ENCODE results near the gene SLC10A7.

Gene SLC10A7

DNA sequence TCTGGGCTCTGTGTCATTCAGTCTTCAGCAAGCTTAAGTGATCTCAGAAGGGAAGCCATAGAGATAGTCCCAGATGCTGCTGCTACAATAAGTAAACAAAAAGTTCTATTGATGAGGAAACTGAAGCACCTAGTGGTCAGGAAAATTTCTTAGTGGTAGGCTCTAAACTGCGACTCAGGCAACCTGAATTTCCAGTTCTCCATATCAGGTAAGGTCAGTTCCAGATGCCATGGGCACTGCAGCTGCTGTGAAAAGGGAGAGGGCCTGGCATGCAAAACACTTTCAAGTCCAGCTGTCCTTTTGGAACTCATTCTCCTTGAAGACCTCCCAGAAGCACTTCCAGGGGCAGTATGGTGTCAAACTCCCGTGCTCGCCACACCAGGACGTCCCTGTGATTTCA is 261.2 kb downstream of the SLC10A7 start:
- no peak overlapping the region for H3K27ac ChIP-seq (ENCODE audit: low read depth, low read length)
- H3K9me3 ChIP-seq (ENCODE audit: control insufficient read depth in 1 of 2, low read length in 2 of 2): no peaks in the 10 kb centered on the region
- H3K27me3 ChIP-seq (ENCODE audit: control insufficient read depth in 1 of 2, insufficient read depth in 2 of 2, low read length in 2 of 2): no peaks in the 10 kb centered on the region
- H3K4me3 ChIP-seq (ENCODE audit: low read depth in 1 of 2, low read length in 2 of 2): no peak overlapping the region
- H3K36me3 ChIP-seq (ENCODE audit: control insufficient read depth in 1 of 2, insufficient read depth in 2 of 2, low read length in 2 of 2): peaks cover 0 to 8% of the 10 kb centered on the region in 2 donors
- peaks cover 0 to 5% of the 10 kb centered on the region in 2 donors for H3K4me1 ChIP-seq (ENCODE audit: control insufficient read depth in 1 of 2, insufficient read depth in 2 of 2, low read length in 2 of 2)
- H3K9ac ChIP-seq (ENCODE audit: low read depth in 1 of 2, low read length in 2 of 2): no peak overlapping the region

DNA sequence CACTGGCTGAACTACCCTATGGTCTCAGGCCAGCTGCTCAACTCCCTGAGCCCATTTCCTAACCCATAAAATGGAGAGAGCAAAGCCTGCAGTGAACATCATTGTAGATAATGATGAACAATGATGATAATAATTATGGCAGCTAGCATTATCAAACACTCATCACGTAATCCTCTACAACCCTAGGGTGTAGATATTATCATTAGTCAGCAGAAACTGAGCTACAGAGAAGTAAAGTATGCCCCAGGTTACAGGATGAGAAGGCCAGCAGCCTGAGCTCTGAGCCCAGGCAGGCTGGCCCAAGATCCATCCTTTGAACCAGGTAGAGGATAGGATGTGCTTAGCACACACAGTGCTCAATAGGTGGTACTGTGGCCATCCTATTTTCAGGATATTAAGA is 264.2 kb downstream of the SLC10A7 start:
- no peaks in the 10 kb centered on the region for H3K9me3 ChIP-seq (ENCODE audit: control insufficient read depth in 1 of 2, low read length in 2 of 2)
- H3K27ac ChIP-seq (ENCODE audit: low read depth, low read length): no peak overlapping the region
- H3K4me1 ChIP-seq (ENCODE audit: control insufficient read depth in 1 of 2, insufficient read depth in 2 of 2, low read length in 2 of 2): peaks cover 0 to 5% of the 10 kb centered on the region in 2 donors
- H3K4me3 ChIP-seq (ENCODE audit: low read depth in 1 of 2, low read length in 2 of 2): no peak overlapping the region
- H3K27me3 ChIP-seq (ENCODE audit: control insufficient read depth in 1 of 2, insufficient read depth in 2 of 2, low read length in 2 of 2): no peaks in the 10 kb centered on the region
- H3K9ac ChIP-seq (ENCODE audit: low read depth in 1 of 2, low read length in 2 of 2): no peak overlapping the region
- H3K36me3 ChIP-seq (ENCODE audit: control insufficient read depth in 1 of 2, insufficient read depth in 2 of 2, low read length in 2 of 2): peaks cover 0 to 8% of the 10 kb centered on the region in 2 donors

DNA sequence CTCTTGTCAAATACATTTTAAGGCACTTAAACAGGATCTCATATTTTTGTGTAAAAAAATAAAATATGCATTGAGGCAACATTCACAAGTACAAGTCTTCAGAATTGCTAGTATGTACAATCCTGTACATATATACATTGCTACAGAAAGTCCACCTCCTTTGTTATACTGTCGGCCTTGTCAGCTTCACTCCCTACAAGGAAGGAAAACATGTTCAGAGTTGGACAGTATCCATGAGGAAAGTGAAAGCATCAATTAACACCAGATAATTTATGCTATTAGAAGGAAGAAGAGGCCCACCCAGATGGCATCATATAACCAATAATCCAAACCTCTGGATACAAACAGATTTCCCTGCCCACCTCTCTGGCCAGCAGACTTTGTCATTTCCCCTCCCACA is 265.4 kb downstream of the SLC10A7 start:
- peaks cover 0 to 8% of the 10 kb centered on the region in 2 donors for H3K36me3 ChIP-seq (ENCODE audit: control insufficient read depth in 1 of 2, insufficient read depth in 2 of 2, low read length in 2 of 2)
- no peak overlapping the region for H3K27ac ChIP-seq (ENCODE audit: low read depth, low read length)
- no peak overlapping the region for H3K9ac ChIP-seq (ENCODE audit: low read depth in 1 of 2, low read length in 2 of 2)
- H3K27me3 ChIP-seq (ENCODE audit: control insufficient read depth in 1 of 2, insufficient read depth in 2 of 2, low read length in 2 of 2): no peaks in the 10 kb centered on the region
- H3K4me1 ChIP-seq (ENCODE audit: control insufficient read depth in 1 of 2, insufficient read depth in 2 of 2, low read length in 2 of 2): peaks cover 0 to 5% of the 10 kb centered on the region in 2 donors
- no peaks in the 10 kb centered on the region for H3K9me3 ChIP-seq (ENCODE audit: control insufficient read depth in 1 of 2, low read length in 2 of 2)
- no peak overlapping the region for H3K4me3 ChIP-seq (ENCODE audit: low read depth in 1 of 2, low read length in 2 of 2)

DNA sequence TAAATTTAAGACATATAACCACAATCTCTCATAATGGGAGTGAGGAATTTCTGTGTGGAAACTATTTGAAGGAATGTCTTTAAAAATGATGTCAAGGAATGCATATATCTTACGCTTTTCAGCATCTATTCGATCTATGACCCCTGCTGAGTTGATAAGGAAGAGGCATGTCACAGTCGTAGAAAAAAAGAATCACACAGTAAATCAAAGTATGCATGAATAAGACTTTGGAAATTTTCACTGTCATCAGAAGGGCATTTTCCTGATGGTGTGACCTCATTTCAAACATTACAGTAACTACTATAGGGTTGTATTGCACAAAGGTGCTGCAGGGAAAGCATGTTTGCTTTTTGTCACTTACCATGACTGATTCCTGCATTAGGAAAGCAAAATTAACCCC is 265.9 kb downstream of the SLC10A7 start:
- Histone ChIP-seq H3K9ac (ENCODE audit: low read depth in 1 of 2, low read length in 2 of 2) (no peak overlapping the region), H3K9me3 (ENCODE audit: control insufficient read depth in 1 of 2, low read length in 2 of 2) (no peaks in the 10 kb centered on the region), H3K36me3 (ENCODE audit: control insufficient read depth in 1 of 2, insufficient read depth in 2 of 2, low read length in 2 of 2) (peaks cover 0 to 8% of the 10 kb centered on the region in 2 donors), H3K4me3 (ENCODE audit: low read depth in 1 of 2, low read length in 2 of 2) (no peak overlapping the region), H3K4me1 (ENCODE audit: control insufficient read depth in 1 of 2, insufficient read depth in 2 of 2, low read length in 2 of 2) (peaks cover 0 to 5% of the 10 kb centered on the region in 2 donors), H3K27me3 (ENCODE audit: control insufficient read depth in 1 of 2, insufficient read depth in 2 of 2, low read length in 2 of 2) (no peaks in the 10 kb centered on the region), H3K27ac (ENCODE audit: low read depth, low read length) (no peak overlapping the region)

DNA sequence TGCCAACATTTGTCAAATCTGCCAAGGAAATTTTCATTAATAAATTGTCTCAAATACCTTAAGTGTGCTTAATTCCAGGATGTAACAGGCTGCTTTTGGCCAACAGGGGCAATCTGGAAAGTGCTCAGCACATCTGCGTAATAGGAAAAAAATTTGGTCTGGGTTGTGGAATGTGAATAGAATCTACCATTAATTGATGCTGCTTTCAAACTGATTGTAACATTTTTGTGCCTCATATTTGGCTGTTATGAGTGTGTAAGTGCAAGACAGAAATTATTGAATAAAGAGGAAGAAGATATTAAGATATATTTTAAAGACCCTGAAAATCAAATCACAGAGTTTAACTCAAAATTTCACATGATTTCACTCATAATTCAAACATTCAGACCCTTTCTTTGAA is 266.3 kb downstream of the SLC10A7 start:
- Histone ChIP-seq H3K27ac (ENCODE audit: low read depth, low read length) (no peak overlapping the region), H3K36me3 (ENCODE audit: control insufficient read depth in 1 of 2, insufficient read depth in 2 of 2, low read length in 2 of 2) (peaks cover 0 to 8% of the 10 kb centered on the region in 2 donors), H3K4me3 (ENCODE audit: low read depth in 1 of 2, low read length in 2 of 2) (no peak overlapping the region), H3K27me3 (ENCODE audit: control insufficient read depth in 1 of 2, insufficient read depth in 2 of 2, low read length in 2 of 2) (no peaks in the 10 kb centered on the region), H3K9ac (ENCODE audit: low read depth in 1 of 2, low read length in 2 of 2) (no peak overlapping the region), H3K9me3 (ENCODE audit: control insufficient read depth in 1 of 2, low read length in 2 of 2) (no peaks in the 10 kb centered on the region), H3K4me1 (ENCODE audit: control insufficient read depth in 1 of 2, insufficient read depth in 2 of 2, low read length in 2 of 2) (peaks cover 0 to 5% of the 10 kb centered on the region in 2 donors)

DNA sequence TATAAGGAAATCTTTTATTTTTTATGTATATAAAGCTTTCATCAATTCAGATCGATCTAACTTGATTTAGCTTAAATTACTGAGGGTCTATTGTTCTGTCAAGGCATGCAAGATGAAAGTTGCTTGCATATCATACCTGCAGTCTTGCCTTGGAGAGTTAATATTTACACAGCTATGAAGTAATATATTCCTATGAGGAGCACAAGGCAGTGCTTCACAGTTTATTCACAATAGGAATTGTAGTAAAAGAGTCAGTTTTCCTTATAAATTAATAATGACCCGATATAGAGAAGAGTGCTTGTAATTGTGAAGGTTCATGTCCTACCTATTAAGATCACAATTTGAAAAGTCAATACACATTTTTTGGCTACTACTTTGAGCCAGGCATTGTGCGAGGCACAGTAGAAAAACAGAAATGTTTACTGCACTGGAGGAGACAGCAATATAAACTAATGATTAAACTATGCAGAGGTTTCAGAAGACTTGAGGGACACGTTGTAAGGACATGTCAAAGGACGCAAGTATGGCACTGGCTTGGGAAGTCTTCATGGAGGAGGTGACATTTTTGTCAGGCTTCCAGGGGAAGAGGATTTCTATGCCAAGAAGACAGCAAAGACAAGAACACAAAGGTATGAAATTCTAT is 268.6 kb downstream of the SLC10A7 start:
- H3K36me3 ChIP-seq (ENCODE audit: control insufficient read depth in 1 of 2, insufficient read depth in 2 of 2, low read length in 2 of 2): peaks cover 0 to 8% of the 10 kb centered on the region in 2 donors

DNA sequence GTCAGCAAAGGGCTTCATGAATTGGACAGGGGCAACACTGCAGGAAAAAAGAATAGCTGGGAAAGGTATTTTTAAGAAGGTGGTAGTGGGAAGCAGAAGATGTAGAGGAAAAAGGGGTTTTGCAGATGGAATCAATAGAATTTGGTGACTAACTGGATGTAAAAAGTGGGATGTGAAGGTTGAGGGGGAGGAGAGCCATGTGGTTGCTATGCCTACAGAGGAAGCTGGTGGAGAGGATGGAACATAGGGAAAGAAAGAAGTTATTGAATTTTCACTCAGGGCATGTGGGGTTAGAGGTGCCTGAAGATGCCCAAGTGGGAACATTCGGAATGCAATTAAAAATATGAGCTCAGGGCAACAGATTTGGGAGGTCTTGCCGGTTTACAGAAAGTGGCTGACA is 274.4 kb downstream of the SLC10A7 start:
- H3K27ac ChIP-seq (ENCODE audit: low read depth, low read length): no peak overlapping the region
- H3K9me3 ChIP-seq (ENCODE audit: control insufficient read depth in 1 of 2, low read length in 2 of 2): no peaks in the 10 kb centered on the region
- peaks cover 3 to 8% of the 10 kb centered on the region in 2 donors for H3K4me1 ChIP-seq (ENCODE audit: control insufficient read depth in 1 of 2, insufficient read depth in 2 of 2, low read length in 2 of 2)
- no peaks in the 10 kb centered on the region for H3K27me3 ChIP-seq (ENCODE audit: control insufficient read depth in 1 of 2, insufficient read depth in 2 of 2, low read length in 2 of 2)
- H3K4me3 ChIP-seq (ENCODE audit: low read depth in 1 of 2, low read length in 2 of 2): no peak overlapping the region
- H3K9ac ChIP-seq (ENCODE audit: low read depth in 1 of 2, low read length in 2 of 2): no peak overlapping the region
- no peaks in the 10 kb centered on the region for H3K36me3 ChIP-seq (ENCODE audit: control insufficient read depth in 1 of 2, insufficient read depth in 2 of 2, low read length in 2 of 2)

More for the DNA sequence above, 268.6 kb downstream of the SLC10A7 start:
- Histone ChIP-seq H3K9ac (ENCODE audit: low read depth in 1 of 2, low read length in 2 of 2) (no peak overlapping the region), H3K4me1 (ENCODE audit: control insufficient read depth in 1 of 2, insufficient read depth in 2 of 2, low read length in 2 of 2) (peaks cover 0 to 5% of the 10 kb centered on the region in 2 donors), H3K9me3 (ENCODE audit: control insufficient read depth in 1 of 2, low read length in 2 of 2) (no peaks in the 10 kb centered on the region), H3K27ac (ENCODE audit: low read depth, low read length) (no peak overlapping the region), H3K4me3 (ENCODE audit: low read depth in 1 of 2, low read length in 2 of 2) (no peak overlapping the region), H3K27me3 (ENCODE audit: control insufficient read depth in 1 of 2, insufficient read depth in 2 of 2, low read length in 2 of 2) (no peaks in the 10 kb centered on the region)

DNA sequence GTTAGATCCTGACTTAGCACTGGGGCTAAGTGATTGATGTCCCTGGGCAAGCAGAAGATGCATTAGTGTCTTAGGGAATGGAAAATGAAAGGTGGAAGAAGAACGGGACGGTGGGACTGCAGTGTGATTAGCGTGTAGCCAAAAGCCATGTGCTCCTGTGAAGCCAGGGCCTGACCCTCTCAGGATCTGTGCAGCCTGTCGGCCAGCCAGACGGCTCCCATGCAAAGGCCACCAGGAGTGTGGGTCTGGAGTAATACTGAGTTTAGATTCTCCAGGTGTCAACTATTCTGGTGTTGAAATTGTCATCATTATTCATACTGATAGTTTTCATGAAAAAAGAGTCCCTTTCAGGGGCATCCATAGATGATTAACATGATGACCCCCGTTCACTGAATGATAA is 275.4 kb downstream of the SLC10A7 start:
- Histone ChIP-seq H3K36me3 (ENCODE audit: control insufficient read depth in 1 of 2, insufficient read depth in 2 of 2, low read length in 2 of 2) (no peaks in the 10 kb centered on the region), H3K9ac (ENCODE audit: low read depth in 1 of 2, low read length in 2 of 2) (no peak overlapping the region), H3K27me3 (ENCODE audit: control insufficient read depth in 1 of 2, insufficient read depth in 2 of 2, low read length in 2 of 2) (no peaks in the 10 kb centered on the region), H3K4me3 (ENCODE audit: low read depth in 1 of 2, low read length in 2 of 2) (no peak overlapping the region), H3K9me3 (ENCODE audit: control insufficient read depth in 1 of 2, low read length in 2 of 2) (no peaks in the 10 kb centered on the region), H3K27ac (ENCODE audit: low read depth, low read length) (no peak overlapping the region), H3K4me1 (ENCODE audit: control insufficient read depth in 1 of 2, insufficient read depth in 2 of 2, low read length in 2 of 2) (peaks cover 12 to 17% of the 10 kb centered on the region in 2 donors)

DNA sequence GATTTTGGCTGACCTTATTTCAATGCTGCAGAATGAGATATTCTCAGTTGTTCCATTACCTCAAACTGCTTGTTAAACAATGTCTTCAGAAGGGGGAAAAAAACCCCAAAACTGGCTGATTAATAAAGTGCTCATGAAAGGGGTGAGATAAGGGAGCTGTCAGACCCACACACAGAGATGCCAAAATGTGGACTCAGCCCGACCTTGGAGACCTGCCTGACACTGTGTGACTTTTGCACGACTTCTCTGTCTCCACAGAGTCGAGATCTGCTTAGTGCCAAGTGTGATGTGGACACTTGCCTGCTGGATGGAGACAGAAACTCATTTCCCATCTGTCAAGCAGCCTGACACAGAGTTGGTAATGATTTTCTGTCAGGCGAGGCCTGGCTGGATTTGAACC is 275.9 kb downstream of the SLC10A7 start:
- no peaks in the 10 kb centered on the region for H3K27me3 ChIP-seq (ENCODE audit: control insufficient read depth in 1 of 2, insufficient read depth in 2 of 2, low read length in 2 of 2)
- H3K36me3 ChIP-seq (ENCODE audit: control insufficient read depth in 1 of 2, insufficient read depth in 2 of 2, low read length in 2 of 2): no peaks in the 10 kb centered on the region
- no peak overlapping the region for H3K27ac ChIP-seq (ENCODE audit: low read depth, low read length)
- H3K9ac ChIP-seq (ENCODE audit: low read depth in 1 of 2, low read length in 2 of 2): no peak overlapping the region
- no peaks in the 10 kb centered on the region for H3K9me3 ChIP-seq (ENCODE audit: control insufficient read depth in 1 of 2, low read length in 2 of 2)
- peaks cover 12 to 21% of the 10 kb centered on the region in 2 donors for H3K4me1 ChIP-seq (ENCODE audit: control insufficient read depth in 1 of 2, insufficient read depth in 2 of 2, low read length in 2 of 2)
- no peak overlapping the region for H3K4me3 ChIP-seq (ENCODE audit: low read depth in 1 of 2, low read length in 2 of 2)

DNA sequence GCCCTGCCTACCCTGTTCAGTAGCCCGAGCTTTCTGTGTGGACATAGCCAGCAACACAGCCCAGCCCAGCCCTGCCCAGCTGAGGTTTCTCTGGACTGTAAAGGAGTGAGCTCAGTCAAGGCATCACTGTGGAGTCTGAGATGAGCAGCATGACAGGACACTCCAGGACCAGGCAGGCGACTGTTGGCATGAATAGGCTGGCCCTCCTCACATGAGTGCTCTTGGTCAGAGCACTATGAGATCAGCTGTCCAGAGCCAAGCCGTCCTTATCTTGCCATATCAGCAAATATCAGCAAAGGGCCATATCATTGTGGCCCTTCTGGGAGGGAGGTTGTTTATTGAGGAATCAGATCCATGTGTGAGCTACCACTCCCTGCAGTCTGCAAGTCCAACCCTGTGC is 276.5 kb downstream of the SLC10A7 start:
- Histone ChIP-seq H3K9me3 (ENCODE audit: control insufficient read depth in 1 of 2, low read length in 2 of 2) (no peaks in the 10 kb centered on the region), H3K27ac (ENCODE audit: low read depth, low read length) (no peak overlapping the region), H3K9ac (ENCODE audit: low read depth in 1 of 2, low read length in 2 of 2) (no peak overlapping the region), H3K27me3 (ENCODE audit: control insufficient read depth in 1 of 2, insufficient read depth in 2 of 2, low read length in 2 of 2) (no peaks in the 10 kb centered on the region), H3K36me3 (ENCODE audit: control insufficient read depth in 1 of 2, insufficient read depth in 2 of 2, low read length in 2 of 2) (no peaks in the 10 kb centered on the region), H3K4me1 (ENCODE audit: control insufficient read depth in 1 of 2, insufficient read depth in 2 of 2, low read length in 2 of 2) (peaks cover 12 to 21% of the 10 kb centered on the region in 2 donors), H3K4me3 (ENCODE audit: low read depth in 1 of 2, low read length in 2 of 2) (no peak overlapping the region)

Measured in duodenal mucosa (tissue), 2 donors.